ENCODE data around the gene XXYLT1. TPM values are rescaled to one million over a fixed set of nuclear protein-coding genes. Genes with fewer than 3 reads are reported as not detected.
A peak's percentile ranks its signal among the peaks of the same experiment; 100 is the strongest.

XXYLT1 gene
- total and polyA plus RNA-seq, 2 of the 8 experiments (the other 6 are each of a cell fraction or from before 2014, with no cell fraction given) = 18.9 to 23.8 TPM

DNA sequence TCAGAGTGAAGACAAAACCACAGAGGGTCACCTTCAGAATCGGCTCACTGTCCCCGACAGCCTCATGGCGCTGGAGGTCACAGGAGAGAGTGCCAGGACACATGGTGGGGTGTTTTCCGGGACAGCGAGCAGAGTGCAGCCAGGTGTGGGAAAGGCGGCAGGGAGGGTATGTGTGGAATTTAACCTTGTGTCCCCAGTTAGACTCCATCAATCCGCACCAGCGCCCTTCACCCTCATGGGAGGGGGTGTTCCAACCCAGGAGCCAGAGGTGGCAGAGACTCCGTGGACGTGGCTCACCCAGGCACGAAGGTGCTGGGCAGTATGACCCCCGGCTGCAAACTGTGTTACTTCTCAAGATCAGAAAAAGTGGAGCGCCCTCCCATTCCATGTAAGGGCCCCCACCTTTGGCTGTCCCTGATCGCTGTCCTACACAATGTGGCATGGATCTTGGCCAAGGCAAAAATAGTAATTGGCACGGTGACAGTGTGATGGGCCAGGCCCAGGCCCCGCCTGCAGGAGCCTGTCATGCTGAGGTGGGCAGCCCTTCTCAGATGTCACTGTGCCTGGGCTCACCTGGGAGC lies 190.3 kb downstream of the XXYLT1 start:
- H4K20me1 ChIP-seq (replicated peaks in 1 of 2; ENCODE audit: control insufficient read depth in 1 of 2, insufficient read depth in 2 of 2, low read length in 2 of 2) = peaks cover 1 to 4% of the 10 kb centered on the region in 2 experiments
- H3K4me2 ChIP-seq (ENCODE audit: insufficient read depth in 1 of 2, low read depth in 2 of 2, low read length in 2 of 2) = no peak overlapping the region; a peak in 1 of 4 replicates
- 0 out of 2 replicates have a peak overlapping the region, but pooled peaks have one; percentile 48 for H2AK5ac ChIP-seq (ENCODE audit: low read depth, low read length)
- H3K4me1 ChIP-seq (replicated peaks in 1 of 4; ENCODE audit: control insufficient read depth in 3 of 4, insufficient read depth in 4 of 4, low read length in 3 of 4) = peaks cover 0 to 17% (median 11%) of the 10 kb centered on the region in 4 experiments; a peak in 5 of 7 replicates
- no peak overlapping the region for H2BK15ac ChIP-seq (ENCODE audit: low read length)
- ChIA-PET POLR2A (ENCODE audit: partially characterized antibody) (interaction anchor here (1.4 kb wide), 1 partner anchor 26 kb away, joined by 3 read pairs; no protein-coding TSS in a partner anchor), CTCF (ENCODE audit: partially characterized antibody) (interaction anchor here (0.6 to 2.6 kb wide), 6 partner anchors 22 to 398 kb away, joined by 3 to 8 read pairs (median 3); no protein-coding TSS in a partner anchor)
- FAIRE-seq (no peak), DNase-seq (ENCODE audit: low read depth in 1 of 2, low spot score in 2 of 2) (no peak)
- H2AFZ ChIP-seq (ENCODE audit: low read length) = no peak overlapping the region
- no peak overlapping the region for H3K14ac ChIP-seq (ENCODE audit: insufficient read length)
- H3K4me3 ChIP-seq (ENCODE audit: extremely low read depth in 1 of 4, insufficient read depth in 2 of 4, low read depth in 3 of 4, low read length in 4 of 4) = no peak overlapping the region
- no peaks in the 10 kb centered on the region for H3K36me3 ChIP-seq (ENCODE audit: control insufficient read depth in 2 of 4, insufficient read depth in 4 of 4, low read length in 3 of 4)
- 89% methylated on average over 15 of the region's 16 CpGs; no CpG with 5 or more reads in 1 of the 2 experiments for WGBS, 2 experiments (ENCODE audit: extremely low coverage in 1 of 2, insufficient coverage in 1 of 2, insufficient read length in 1 of 2, insufficient replicate concordance in 2 of 2, low coverage in 1 of 2, low lambda C conversion rate in 2 of 2, missing lambda C conversion rate in 1 of 2)
- H3K79me2 ChIP-seq (ENCODE audit: control insufficient read depth in 1 of 2, insufficient read depth in 2 of 2, low read length in 2 of 2) = no peaks in the 10 kb centered on the region
- no peak overlapping the region for H2BK5ac ChIP-seq (ENCODE audit: low read depth, low read length)
- H4K5ac ChIP-seq (ENCODE audit: insufficient read length, low read depth, low read length) = no peak overlapping the region
- no peak overlapping the region; the same call in 1 of the 2 replicates for H3K18ac ChIP-seq (ENCODE audit: extremely low read depth, low read length)
- no peaks in the 10 kb centered on the region; the same call in 1 of the 2 replicates for H3K79me1 ChIP-seq (ENCODE audit: low read depth, low read length)
- no peak overlapping the region for H2BK20ac ChIP-seq (ENCODE audit: low read length)
- H2BK12ac ChIP-seq (ENCODE audit: low read depth, low read length) = no peak overlapping the region
- no peaks in the 10 kb centered on the region for H3K9me3 ChIP-seq (ENCODE audit: insufficient read depth in 2 of 2, low read depth in 1 of 2, low read length in 1 of 2)
- no peak overlapping the region for H3K9ac ChIP-seq (replicated peaks in 1 of 4; ENCODE audit: extremely low read depth in 1 of 4, low read depth in 3 of 4, low read length in 3 of 4)
- no peak overlapping the region for H4K91ac ChIP-seq (replicated peaks; ENCODE audit: insufficient read length, low read length)
- no peak overlapping the region for H3K4ac ChIP-seq (replicated peaks; ENCODE audit: insufficient read length, low read depth, low read length)
- H3K23me2 ChIP-seq (ENCODE audit: low read depth, low read length) = no peaks in the 10 kb centered on the region
- no peak overlapping the region for H2BK120ac ChIP-seq (replicated peaks; ENCODE audit: low read depth, low read length)
- no peaks in the 10 kb centered on the region for H3K27me3 ChIP-seq (replicated peaks in 1 of 4; ENCODE audit: control insufficient read depth in 3 of 4, extremely low read depth in 1 of 4, insufficient read depth in 3 of 4, low read length in 3 of 4)
- H3K23ac ChIP-seq (ENCODE audit: insufficient read length) = no peak overlapping the region
- H3K56ac ChIP-seq (replicated peaks; ENCODE audit: insufficient read length, low read depth, low read length) = no peak overlapping the region
- H4K8ac ChIP-seq (ENCODE audit: extremely low read depth, insufficient read depth, low read length) = no peak overlapping the region
- H3K27ac ChIP-seq (ENCODE audit: low read depth, low read length) = no peak overlapping the region
- TF ChIP-seq MAX (IDR thresholded peaks at IDR 0.05) = 0 out of 2 replicates have a peak, but pooled peaks have one; percentile 20
- TF ChIP-seq SUZ12 (IDR thresholded peaks at IDR 0.05; ENCODE audit: low read length) = no peak
